Stimulated activated CD4-positive, alpha-beta T cell treated with anti-CD3 and anti-CD28 coated beads, Interleukin-12 subunit alpha, Interleukin-12 subunit beta, amount 100 ng/mL, for 48 hours (primary cell): ENCODE measurements around the gene DOCK1.

ENCODE experiments used
- DNase-seq, 3 donors: peaks; one replicate each; pipeline ENCODE4 v3.0.0-alpha.2; 2020; ENCODE audit warnings: low read depth in 2 of 3, low spot score in 1 of 3

Gene DOCK1

GRCh38 chr10:127376071-127376470 lies 470.8 kb downstream of the DOCK1 start:
- DNase-seq = no peak

DNA sequence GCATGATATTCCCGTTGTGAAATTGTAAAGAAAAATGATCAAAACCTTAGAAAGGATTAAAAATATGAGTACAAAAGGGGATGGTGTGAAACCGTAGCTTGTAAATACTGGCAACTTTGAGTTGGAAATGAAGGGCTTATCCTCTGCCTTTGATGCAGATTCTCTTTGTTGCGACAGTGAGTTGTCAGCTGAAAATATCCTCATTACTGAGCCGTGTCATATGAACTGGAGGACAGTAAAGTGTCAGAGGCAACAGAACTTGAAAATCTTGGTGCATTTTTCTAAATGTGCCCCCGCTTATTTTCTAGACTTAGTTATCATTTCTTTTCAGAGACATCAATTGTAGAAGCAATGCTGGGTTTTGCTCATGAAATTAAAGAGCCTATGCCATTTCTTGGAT lies 473.4 kb downstream of the DOCK1 start:
- no peak for DNase-seq

GRCh38 chr10:127384532-127384931 lies 479.3 kb downstream of the DOCK1 start:
- no peak for DNase-seq

GRCh38 chr10:127385066-127385465 lies 479.8 kb downstream of the DOCK1 start:
- no peak for DNase-seq

GRCh38 chr10:127386606-127387327 lies 481.5 kb downstream of the DOCK1 start:
- DNase-seq = no peak

GRCh38 chr10:127391875-127392274 lies 486.6 kb downstream of the DOCK1 start:
- no peak for DNase-seq

GRCh38 chr10:127392351-127393235 lies 487.4 kb downstream of the DOCK1 start:
- no peak for DNase-seq

DNA sequence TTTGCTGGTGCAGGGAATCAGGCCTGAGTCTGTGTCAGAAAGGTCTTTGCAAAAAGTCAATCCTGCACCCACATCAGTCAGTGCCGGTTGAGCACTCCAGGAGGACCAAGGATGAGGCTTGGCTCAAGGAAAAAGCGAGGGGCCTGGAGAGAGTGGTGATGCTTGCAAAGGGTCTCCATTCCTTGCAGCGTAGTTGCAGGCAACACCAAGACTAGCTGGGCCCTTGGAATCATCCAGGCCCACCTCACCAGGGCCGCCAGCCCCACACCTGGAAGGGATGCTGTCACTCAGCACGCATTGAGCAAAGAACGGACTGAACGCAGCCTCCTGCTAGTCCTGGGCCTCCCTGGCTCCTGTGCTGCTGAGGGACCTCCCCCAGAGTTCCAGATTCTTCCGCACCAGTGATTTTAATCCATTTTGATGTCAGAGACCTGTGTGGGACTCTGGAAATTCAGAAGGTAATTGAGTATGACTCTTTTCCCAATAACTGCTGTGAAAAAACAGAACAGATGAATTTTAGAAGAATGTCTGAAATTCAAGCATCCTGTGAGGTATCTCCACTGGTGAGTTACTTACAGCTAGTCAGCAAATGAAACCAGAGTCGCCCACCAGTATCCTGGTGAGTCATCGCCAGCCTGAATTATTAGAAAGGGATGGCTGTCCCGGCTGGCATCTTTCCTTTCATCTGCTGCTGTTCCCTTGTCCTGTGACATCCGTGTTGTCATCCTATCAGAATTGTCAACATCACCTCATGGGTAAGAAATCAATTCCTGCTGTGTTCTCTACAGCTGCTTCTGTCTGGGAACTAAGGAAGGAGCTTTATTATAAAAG lies 493.1 kb downstream of the DOCK1 start:
- no peak for DNase-seq

DNA sequence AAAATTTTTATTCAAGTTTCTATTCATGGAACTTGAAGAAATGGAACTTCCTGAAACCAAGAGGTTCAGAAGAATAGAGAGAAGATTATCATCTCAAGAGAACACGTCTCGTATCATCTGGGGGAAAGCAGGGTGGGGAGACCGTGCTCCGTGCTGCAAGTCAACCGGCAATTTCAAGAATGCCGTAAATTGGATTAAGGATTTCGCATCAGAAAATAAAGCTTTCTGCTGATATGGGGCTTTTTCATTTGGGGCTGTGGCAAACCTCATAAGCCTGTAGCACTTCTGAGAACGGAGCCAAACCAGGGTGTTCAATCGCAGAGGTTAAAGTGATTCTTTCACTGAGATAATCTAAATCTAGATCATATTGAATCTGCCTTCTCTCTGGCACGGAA lies 493.7 kb downstream of the DOCK1 start:
- no peak for DNase-seq

DNA sequence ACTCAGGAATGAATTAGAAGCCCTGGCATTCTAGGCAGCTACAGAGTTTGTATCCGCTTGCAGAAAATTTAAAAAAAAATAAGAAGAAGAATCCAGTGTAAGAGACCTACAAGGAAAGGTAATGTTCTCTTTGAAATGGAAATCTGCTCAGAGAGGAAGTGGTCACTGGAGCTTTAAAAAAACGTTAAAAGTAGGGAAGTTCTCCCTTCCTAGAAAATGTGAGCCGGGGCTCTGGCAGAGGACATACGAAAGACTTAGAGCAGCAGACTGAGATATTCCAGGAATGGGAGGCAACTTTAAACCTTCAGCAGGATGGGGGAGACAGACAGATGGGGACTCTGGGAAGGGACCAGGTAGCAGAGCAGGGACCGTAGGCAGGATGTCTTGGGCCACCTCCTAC lies 494.4 kb downstream of the DOCK1 start:
- DNase-seq = no peak

DNA sequence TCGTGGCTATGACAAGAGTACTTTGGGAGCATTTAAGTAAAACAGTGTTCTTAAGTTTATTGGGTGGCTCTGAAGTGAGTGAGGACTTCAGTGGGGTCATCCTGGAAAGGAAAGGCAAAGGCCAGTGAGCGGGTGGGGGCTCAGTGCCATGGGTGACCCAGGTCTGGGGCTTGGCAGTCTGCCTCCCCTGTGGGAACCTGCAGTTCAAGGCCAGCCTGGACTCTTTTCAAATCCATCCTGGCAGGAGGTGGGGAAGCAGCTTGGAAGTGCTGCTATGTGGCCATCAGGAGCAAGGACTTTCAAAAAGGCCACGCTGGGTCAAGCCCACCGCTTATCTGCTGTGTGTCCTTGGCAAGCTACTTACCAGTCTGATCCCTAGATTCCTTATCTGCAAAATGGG lies 495.0 kb downstream of the DOCK1 start:
- DNase-seq = no peak

- no peak for DNase-seq
Observed at GRCh38 chr10:127402596-127403409, 497.6 kb downstream of the DOCK1 start.

DNA sequence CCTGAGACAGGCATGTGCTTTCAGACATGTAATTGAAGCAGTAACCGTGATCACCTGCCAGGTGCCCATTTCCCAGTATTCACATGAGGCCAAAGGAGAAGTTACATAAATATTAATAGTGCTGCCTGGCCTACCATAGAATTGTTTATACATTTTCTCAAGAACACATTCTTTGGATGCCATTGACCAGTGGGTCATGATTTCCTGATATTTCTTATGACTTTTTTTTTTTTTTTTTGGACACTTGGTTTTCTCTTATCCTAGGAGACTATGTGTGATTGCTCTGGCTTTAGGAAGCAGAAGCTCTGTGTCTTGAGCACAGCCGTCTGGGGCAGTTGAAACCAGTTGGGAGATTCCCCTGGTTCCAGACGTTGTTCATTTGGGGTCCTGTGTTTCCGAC lies 500.0 kb downstream of the DOCK1 start:
- no peak for DNase-seq

DNA sequence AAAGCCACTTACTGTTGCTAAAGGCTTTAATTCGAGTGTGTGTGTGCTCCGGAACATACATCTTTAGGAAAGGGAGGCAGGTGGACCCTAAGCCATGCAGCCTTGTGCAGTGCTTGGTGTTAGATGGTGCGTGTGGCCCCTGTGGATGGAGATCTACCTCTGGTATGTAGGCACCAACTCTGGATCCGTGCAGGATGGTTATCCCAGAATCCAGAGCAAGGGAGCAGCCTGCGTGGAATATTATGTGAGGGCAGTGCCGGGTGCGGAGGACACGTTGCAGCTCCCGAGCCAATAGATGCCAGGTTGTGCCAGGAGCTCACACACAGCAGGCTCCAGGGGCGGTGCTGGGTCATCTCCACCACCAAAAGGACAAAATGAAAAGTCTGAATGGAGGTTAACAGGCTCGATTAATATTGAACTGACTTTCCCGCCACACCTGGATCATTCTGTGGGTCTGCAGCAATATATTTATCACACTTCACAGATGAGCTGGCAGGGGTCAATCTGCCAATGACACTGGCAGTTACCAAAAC lies 500.9 kb downstream of the DOCK1 start:
- DNase-seq = no peak

GRCh38 chr10:127407551-127407950 lies 502.3 kb downstream of the DOCK1 start:
- DNase-seq = no peak

DNA sequence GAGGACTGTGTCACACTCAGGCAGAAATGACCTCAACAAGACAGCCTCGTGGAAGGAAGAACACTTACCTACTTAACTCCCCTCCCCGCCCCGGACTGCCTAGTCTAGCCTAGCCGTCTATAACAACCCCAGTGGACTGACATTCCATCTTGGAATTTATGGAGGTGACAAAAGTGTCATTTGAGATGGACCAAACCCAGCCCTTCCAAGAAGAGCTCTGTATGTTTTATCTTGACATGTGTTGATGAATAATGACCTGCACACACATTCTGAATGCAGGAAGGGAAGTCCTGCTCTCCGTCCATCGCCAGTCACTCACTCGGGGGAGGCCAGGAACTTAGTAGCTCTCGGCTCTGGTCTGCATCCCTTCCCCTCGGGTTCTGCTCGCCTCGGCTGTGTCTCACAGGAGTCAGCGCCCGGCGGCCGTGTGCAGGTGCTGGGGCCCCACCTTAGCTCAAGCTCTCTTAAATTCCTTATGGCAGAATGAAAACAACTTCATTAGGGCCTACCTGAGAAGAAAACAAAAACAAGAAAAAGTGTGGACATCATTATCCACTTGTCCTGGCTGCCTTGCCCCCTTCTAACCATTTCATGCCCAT lies 503.0 kb downstream of the DOCK1 start:
- DNase-seq = no peak

- DNase-seq = no peak
Observed at GRCh38 chr10:127408733-127409132, 503.5 kb downstream of the DOCK1 start.

DNA sequence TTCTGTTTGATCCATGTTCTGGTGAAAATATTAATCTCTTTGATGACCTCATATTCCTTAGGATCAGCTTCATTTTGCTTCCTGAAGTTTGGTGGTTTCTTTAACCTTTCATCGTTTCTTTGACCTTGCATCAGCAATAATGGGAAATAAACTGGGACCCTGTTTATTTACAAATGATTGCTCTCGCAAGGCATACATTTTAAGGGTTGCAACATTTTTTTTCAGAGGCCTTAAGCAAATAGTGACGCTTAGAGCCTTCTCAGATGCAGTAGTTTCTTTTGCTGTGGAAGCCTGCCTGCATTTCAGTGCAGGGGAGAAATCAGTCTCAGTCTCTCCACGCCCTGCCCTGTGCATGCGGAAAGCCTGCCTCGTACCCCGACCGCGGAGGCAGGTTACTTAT lies 504.8 kb downstream of the DOCK1 start:
- DNase-seq = no peak

DNA sequence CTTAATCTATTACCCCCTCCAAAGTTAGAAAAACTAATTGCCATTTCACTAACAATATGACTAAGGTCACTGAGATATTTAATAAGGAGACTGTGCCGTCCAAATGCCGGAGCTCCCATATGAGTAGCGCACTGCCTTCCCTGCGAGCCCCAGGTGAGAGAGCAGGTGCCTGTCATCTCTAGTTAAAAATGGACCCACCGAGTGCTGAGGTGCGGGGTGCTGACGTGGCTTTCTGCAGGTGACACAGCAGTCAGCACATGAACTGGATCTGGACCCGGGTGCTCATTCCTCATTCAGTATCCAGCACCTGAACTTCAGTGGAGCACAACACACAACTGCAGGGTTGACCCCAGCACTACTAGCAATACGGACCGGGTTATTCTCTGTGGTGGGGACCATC lies 505.8 kb downstream of the DOCK1 start:
- no peak for DNase-seq

DNA sequence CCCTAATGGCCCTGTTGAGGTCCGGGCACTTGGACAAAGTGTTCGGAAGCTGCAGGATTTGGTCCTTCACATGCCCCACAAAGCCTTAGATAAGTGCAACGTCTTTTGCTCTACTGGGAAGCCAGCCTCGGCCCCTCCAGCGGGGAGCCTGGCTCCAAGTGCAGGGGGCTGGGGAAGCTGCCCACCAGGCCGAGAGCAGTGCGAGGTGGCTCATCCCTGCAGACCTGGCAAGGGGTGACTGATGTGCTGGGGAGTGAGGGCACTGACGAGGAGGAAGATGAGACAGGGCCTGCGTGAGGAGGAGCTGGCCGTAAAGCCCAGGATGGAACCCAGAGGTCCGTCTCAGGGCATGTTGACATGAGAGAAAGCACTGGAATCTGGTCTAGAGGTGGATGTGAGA lies 508.1 kb downstream of the DOCK1 start:
- DNase-seq = no peak
